ENCODE results near the gene TRIM71.
"Not testable (repeated sequence)": the region's sequence is repeated elsewhere in the genome, so short reads cannot be mapped to it uniquely, and the experiment has no call there.

Gene TRIM71

GRCh38 chr3:32934150-32934742 lies 116.4 kb downstream of the TRIM71 start:
- no peak for DNase-seq (ENCODE audit: low read depth in 2 of 2)

DNA sequence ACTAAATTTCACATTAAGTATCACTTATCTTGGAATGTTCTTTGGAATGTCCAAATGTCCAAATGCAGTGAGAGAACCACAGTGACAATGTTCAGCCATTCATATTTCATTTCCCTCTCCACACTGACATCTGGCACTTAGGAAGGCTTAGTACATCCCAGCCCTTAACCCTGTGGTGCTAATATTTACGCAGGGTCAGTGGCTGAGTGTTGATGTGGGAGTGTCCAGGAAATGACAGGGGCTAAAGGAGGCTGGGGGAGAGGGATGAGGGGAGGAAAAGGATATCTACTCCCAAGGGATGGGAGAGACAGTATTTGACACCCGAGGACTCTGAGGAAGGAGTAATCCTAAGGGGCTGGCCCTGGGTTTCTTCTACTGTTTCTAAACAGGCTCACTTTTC lies 119.5 kb downstream of the TRIM71 start:
- no peak for DNase-seq (ENCODE audit: low read depth in 2 of 2)

DNA sequence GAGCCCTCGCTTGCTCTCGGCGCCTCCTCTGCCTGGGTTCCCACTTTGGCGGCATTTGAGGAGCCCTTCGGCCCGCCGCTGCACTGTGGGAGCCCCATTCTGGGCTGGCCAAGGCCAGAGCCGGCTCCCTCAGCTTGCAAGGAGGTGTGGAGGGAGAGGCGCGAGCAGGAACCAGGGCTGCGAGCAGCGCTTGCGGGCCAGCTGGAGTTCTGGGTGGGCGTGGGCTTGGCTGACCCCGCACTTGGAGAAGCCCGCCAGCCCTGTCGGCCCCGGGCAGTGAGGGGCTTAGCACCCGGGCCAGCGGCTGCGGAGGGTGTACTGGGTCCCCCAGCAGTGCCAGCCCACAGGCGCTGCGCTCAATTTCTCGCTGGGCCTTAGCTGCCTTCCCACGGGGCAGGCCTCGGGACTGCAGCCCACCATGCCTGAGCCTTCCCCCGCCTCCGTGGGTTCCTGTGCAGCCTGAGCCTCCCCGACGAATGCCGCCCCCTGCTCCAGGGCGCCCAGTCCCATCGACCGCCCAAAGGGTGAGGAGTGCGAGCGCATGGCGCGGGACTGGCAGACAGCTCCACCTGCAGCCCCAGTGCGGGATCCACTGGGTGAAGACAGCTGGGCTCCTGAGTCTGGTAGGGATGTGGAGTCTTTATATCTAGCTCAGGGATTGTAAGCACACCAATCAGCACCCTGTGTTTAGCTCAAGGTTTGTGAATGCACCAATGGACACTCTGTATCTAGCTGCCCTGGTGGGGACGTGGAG lies 121.9 kb downstream of the TRIM71 start:
- not testable (repeated sequence) for DNase-seq (ENCODE audit: low read depth in 2 of 2)

- no peak for DNase-seq (ENCODE audit: low read depth in 2 of 2)
Measured at GRCh38 chr3:32940726-32941125, 122.9 kb downstream of the TRIM71 start.

- DNase-seq (ENCODE audit: low read depth in 2 of 2) = no peak
Measured at GRCh38 chr3:32945136-32945535, 127.3 kb downstream of the TRIM71 start.

DNA sequence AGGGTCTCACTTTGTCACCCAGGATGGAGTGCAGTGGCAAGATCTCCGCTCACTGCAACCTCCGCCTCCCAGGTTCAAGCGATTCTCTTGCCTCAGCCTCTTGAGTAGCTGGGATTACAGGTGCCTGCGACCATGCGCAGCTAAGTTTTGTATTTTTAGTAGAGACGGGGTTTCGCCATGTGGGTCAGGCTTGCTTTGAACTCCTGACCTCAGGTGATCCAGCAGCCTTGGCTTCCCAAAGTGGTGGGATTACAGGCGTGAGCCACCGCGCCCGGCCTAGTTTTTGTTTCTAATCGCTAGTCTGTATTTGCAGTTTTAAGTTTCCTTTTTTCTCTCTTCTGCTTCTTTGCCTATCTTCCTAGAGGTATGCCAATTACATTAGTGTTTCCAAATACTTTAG lies 127.8 kb downstream of the TRIM71 start:
- DNase-seq (ENCODE audit: low read depth in 2 of 2) = not testable (repeated sequence)

DNA sequence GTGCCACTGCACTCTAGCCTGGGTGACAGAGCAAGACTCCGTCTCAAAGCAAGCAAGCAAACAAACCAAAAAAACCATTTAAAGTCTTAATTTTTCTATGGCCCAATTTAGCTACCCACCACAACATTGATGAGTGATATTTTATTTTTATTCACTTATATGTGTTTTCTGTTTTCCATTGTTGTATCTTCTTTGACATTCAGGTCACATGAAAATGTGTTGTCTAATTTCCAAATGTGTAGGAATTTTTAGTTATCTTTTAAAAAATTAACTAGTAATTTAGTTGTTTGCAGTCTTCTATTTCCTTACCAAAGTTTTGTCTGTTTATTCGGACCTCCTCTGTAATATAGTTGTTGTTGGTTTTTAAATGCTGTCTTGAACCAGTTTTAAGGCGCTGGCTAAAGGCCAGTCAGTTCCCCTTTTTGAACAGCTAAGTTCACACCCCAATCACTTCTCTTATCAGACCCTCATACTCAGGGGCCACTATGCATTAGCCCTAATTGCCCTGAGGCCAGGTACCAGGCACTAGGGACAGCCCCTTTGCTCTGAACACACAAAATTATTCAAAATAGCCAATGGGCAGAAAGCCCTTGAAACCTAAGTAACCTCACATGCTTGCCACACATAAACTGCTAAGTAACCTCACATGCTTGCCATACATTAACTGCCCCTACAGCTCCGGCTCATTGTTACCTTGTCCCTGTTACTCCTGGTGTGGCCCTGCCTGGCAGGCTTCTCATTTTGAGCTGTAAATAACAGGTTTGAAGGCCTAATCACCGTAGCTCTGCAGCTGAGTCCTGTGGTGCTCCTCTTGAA lies 129.4 kb downstream of the TRIM71 start:
- DNase-seq (ENCODE audit: low read depth in 2 of 2) = no peak
